ENCODE data around the gene SAPCD1. TPM values are rescaled to one million over a fixed set of nuclear protein-coding genes. Genes with fewer than 3 reads are reported as not detected.

The SAPCD1 gene
- total RNA-seq, 2 donors from 2014 or later = 1.7 to 8.9 TPM

DNA sequence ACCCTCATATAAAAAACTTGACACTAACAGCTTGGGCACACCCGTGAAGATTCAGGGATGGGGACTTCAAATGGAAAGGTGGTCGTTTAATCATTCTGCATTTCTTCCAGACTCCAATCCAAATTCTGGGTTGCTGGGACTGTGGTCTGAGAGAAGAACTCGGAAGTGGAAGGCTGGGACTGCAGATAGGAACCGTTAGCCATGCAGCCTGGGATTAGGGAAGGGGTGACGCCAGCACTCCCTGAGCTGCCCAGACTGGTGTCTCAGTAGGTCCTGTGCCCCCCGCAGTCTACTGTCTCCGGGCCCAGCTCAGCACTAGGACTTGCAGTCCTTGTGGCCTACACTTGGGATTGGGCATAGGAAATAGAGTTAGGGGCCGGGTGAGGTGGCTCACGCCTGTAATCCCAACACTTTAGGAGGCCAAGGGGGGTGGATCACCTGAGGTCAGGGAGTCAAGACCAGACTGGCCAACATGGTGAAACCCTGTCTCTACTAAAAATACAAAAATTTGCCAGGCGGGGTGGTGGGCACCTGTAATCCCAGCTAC lies 25.6 kb upstream of the SAPCD1 start:
- H3K4me3 ChIP-seq = peak overlapping the region; percentile 74
- H3K9ac ChIP-seq (ENCODE audit: low read depth in 2 of 2, low read length in 2 of 2) = peak overlapping the region; percentile 95 to 100
- H3K27ac ChIP-seq = peak overlapping the region; percentile 86
- DNase-seq = peak; percentile 29
- H3K27me3 ChIP-seq = no peaks in the 10 kb centered on the region
- intact Hi-C loops (cut with DNase I) = loop anchor here (5.0 kb wide), 1 partner anchor 35 kb away; the partner anchor contains the start of gene ABHD16A
- TF ChIP-seq, protein P1, sequence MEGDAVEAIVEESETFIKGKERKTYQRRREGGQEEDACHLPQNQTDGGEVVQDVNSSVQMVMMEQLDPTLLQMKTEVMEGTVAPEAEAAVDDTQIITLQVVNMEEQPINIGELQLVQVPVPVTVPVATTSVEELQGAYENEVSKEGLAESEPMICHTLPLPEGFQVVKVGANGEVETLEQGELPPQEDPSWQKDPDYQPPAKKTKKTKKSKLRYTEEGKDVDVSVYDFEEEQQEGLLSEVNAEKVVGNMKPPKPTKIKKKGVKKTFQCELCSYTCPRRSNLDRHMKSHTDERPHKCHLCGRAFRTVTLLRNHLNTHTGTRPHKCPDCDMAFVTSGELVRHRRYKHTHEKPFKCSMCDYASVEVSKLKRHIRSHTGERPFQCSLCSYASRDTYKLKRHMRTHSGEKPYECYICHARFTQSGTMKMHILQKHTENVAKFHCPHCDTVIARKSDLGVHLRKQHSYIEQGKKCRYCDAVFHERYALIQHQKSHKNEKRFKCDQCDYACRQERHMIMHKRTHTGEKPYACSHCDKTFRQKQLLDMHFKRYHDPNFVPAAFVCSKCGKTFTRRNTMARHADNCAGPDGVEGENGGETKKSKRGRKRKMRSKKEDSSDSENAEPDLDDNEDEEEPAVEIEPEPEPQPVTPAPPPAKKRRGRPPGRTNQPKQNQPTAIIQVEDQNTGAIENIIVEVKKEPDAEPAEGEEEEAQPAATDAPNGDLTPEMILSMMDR (IDR thresholded peaks at IDR 0.05) = no peak
- peaks cover 11% of the 10 kb centered on the region for H3K36me3 ChIP-seq
- no peaks in the 10 kb centered on the region for H3K9me3 ChIP-seq
- H3K4me1 ChIP-seq = peaks cover 10% of the 10 kb centered on the region

DNA sequence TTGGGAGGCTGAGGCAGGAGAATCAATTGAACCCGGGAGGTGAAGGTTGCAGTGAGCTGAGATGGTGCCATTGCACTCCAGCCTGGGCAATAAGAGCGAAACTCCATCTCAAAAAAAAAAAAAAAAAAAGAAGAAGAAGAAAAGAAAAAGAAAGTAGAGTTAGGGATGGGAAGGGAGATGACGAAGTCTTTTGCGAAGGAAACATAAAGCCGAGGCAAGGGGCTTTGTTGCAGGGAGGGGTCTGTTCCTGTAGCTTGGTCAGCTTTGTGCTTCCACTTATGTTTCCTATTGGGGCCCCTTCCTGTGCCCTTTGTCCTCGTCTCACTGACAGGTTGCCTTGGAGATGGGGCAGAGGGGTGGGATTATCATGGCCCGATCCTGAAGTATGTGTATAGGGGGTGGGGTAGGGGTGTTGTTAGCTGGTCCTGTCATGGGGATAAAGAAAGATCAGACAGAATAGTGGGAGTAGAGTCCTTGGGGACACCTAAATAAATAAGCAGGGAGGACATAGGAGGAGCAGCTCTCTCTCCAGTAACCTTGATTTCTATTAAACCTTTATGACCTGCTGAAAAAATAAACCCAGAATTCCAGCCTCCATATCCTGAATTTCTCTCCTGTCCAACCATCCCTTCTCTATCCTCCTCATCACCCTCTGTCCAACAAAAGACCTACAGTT lies 25.0 kb upstream of the SAPCD1 start:
- Histone ChIP-seq H3K4me1 (peaks cover 10% of the 10 kb centered on the region), H3K27ac (peak overlapping the region; percentile 86), H3K36me3 (peaks cover 6% of the 10 kb centered on the region), H3K9ac (ENCODE audit: low read depth in 2 of 2, low read length in 2 of 2) (peak overlapping the region in 1 of 2 donors; percentile 100), H3K27me3 (no peaks in the 10 kb centered on the region), H3K4me3 (no peak overlapping the region), H3K9me3 (no peaks in the 10 kb centered on the region)
- TF ChIP-seq, protein P1 (IDR thresholded peaks at IDR 0.05) = no peak
- peak; percentile 76 for DNase-seq
- intact Hi-C loops (cut with DNase I) = loop anchor here (5.0 kb wide), 1 partner anchor 35 kb away; the partner anchor contains the start of gene ABHD16A

DNA sequence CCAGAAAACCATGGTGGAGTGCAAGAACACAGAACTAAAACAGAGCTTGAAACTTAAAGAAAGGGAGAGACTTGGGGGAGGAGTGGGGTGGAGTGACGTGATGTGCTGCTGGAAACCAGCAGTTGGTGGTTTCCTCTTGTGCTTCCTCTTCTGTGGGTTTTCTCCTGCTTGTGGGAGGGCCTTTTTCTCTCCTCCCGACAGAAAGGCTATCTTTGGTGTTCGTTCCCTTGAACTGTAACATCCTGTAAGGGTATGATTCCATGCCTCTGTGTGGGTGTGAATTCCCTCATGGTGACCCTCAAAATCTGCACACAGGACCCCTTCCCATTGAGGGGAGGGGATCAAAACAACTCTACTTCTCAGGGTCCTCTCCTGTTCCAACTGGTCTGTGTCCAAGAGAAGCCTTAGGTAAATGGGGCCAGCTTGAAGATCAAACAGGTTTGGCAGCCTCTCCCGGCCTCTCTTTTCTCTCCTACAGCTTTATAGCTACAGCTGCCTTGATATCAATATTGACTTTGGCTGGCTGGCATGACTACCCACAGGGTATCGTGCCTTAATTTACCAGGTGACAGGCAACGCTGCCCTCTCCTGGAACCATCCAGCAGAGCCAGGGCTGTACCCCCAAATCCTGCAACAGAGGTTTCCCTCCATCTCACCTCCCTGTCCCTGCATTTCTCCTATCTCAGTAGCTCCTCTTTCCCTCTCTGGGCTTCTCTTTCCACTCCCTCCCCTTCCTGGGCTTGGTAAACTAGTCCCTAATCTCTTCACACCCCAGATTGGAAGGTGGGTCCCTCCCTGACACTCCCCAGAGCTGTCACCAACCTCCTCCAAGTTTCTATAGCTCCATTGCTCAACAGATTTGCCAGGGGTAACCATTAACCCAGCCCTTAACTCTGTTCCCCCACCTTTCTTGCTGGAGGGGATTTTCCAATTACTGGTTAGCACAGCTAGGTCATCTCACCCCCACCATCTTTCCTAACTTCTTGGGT lies 24.2 kb upstream of the SAPCD1 start:
- peaks cover 1% of the 10 kb centered on the region for H3K36me3 ChIP-seq
- peaks cover 10% of the 10 kb centered on the region for H3K4me1 ChIP-seq
- H3K27me3 ChIP-seq = no peaks in the 10 kb centered on the region
- no peaks in the 10 kb centered on the region for H3K9me3 ChIP-seq
- peak overlapping the region; percentile 31 to 100 for H3K9ac ChIP-seq (ENCODE audit: low read depth in 2 of 2, low read length in 2 of 2)
- TF ChIP-seq, protein P1 (IDR thresholded peaks at IDR 0.05) = no peak
- peak; percentile 91 for DNase-seq
- peak overlapping the region; percentile 86 for H3K27ac ChIP-seq
- intact Hi-C loops (cut with DNase I) = loop anchor here (5.0 kb wide), 1 partner anchor 36 kb away; the partner anchor contains the start of gene ABHD16A
- H3K4me3 ChIP-seq = peak overlapping the region; percentile 10

DNA sequence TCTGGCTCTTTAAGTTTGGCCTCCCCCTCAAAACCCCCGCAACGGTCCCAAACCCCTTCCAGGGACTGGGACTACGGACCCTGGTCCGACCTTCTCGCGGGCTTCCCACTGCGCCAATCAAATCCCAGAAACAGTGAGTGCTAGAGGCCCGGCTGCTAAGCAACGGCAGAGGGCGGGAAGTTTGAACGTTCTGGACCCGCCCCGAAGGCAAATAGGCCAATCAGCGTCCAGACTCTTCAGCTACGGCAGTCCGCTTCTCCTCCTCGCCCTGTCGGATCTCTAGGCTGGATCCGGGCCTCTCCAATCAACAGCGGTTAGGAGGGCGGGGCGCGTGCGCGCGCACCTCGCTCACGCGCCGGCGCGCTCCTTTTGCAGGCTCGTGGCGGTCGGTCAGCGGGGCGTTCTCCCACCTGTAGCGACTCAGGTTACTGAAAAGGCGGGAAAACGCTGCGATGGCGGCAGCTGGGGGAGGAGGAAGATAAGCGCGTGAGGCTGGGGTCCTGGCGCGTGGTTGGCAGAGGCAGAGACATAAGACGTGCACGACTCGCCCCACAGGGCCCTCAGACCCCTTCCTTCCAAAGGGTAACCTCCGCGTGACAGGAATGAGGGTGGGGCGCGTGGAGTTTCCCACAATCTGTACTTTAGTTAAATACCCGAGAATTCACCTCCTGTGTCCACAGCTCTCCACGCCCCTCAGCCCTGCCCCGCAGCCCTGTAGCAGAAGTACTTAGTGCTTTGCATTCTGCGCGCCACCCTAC lies 22.6 kb upstream of the SAPCD1 start, which contains the start of gene MSH5:
Gene MSH5, plus strand, starts transcription at position 367 of the 758 bp plus-strand sequence. CDS start 462 bp downstream, outside the sequence.
- Histone ChIP-seq H3K4me3 (peak within 1 kb of the TSS; percentile 74), H3K9me3 (no peaks in the 10 kb centered on the region), H3K9ac (ENCODE audit: low read depth in 2 of 2, low read length in 2 of 2) (peak within 1 kb of the TSS; percentile 82 to 100), H3K27me3 (no peaks in the 10 kb centered on the region), H3K4me1 (peaks cover 10% of the 10 kb centered on the region), H3K36me3 (no peaks in the 10 kb centered on the region), H3K27ac (peak within 1 kb of the TSS; percentile 86)
- TF ChIP-seq, protein P1 (IDR thresholded peaks at IDR 0.05) = no peak
- intact Hi-C loops (cut with DNase I) = loop anchor here (5.0 kb wide), 1 partner anchor 38 kb away; the partner anchor contains the start of gene ABHD16A
- DNase-seq = peak; percentile 99
